Kidney (tissue), 14 donors: ENCODE measurements around the gene AHSA1. TPM values are rescaled to one million over a fixed set of nuclear protein-coding genes. Genes with fewer than 3 reads are reported as not detected.

Source experiments
- DNase-seq, 5 donors: peaks; one replicate each; pipeline ENCODE4 v3.0.0-alpha.2; 2013 to 2020
- FAIRE-seq: peaks from 2 replicates; lab custom pipeline; 2012; peaks lifted over from hg19 to GRCh38; lab: Jason Lieb, UNC
- H3K27ac ChIP-seq, 2 donors: one replicate each; pipeline ENCODE4 v1.7.0; 2013; ENCODE audit warnings: low read depth in 2 of 2, low read length in 2 of 2, inconsistent platforms in 1 of 2
- H3K27me3 ChIP-seq: one replicate; pipeline ENCODE4 v1.7.1; 2013; ENCODE audit warnings: low read length, inconsistent platforms; ENCODE audit not compliant: control insufficient read depth, insufficient read depth
- H3K36me3 ChIP-seq, 3 donors: one replicate each; pipeline versions ENCODE4 v1.7.0 to v1.7.1; 2013; ENCODE audit warnings: low read length in 3 of 3, control low read depth in 1 of 3, inconsistent platforms in 1 of 3; ENCODE audit not compliant: insufficient read depth in 3 of 3, control insufficient read depth in 2 of 3
- H3K4me1 ChIP-seq, 3 donors: one replicate each; pipeline versions ENCODE4 v1.7.0 to v1.7.1; 2013; ENCODE audit warnings: low read length in 3 of 3, inconsistent platforms in 1 of 3, low read depth in 1 of 3; ENCODE audit not compliant: control insufficient read depth in 2 of 3, insufficient read depth in 2 of 3
- H3K4me3 ChIP-seq, 3 donors: one replicate each; pipeline versions ENCODE4 v1.7.0 to v1.8.1; 2013; ENCODE audit warnings: low read length in 3 of 3, control low read depth in 1 of 3, inconsistent platforms in 1 of 3
- H3K9ac ChIP-seq, 3 donors: one replicate each; pipeline versions ENCODE4 v1.7.0 to v1.7.1; 2013; ENCODE audit warnings: low read length in 3 of 3, control low read depth in 1 of 3, inconsistent platforms in 1 of 3
- H3K9me3 ChIP-seq, 3 donors: one replicate each; pipeline versions ENCODE4 v1.7.0 to v1.7.1; 2013; ENCODE audit warnings: low read length in 3 of 3, control low read depth in 1 of 3, inconsistent platforms in 1 of 3; ENCODE audit not compliant: control insufficient read depth in 2 of 3, insufficient read depth in 1 of 3
- intact Hi-C: fragments of 100-400 bp; cut with DNase I; formaldehyde crosslinking; loops from one replicate; pipeline ENCODE4 v1.11.1; 2022
- polyA plus RNA-seq: library from polyadenylated mRNA; stranded (reverse); fragments of 350-450 nt; fragmentation: Illumina TruSeq; extraction: RNeasy Lipid Tissue Mini Kit (QIAGEN cat#74804); gene quantifications from one replicate; pipeline ENCODE4 v1.2.3, GENCODE V29; 2014; ENCODE audit warnings: low read depth, low replicate concordance; ENCODE audit not compliant: insufficient read depth
- total RNA-seq: library from RNA; stranded (reverse); fragmentation: NEBNext Ultra II Directional; extraction: Animal tissue kit (Norgen Biotek cat#: 25700); gene quantifications from one replicate; pipeline ENCODE4 v1.2.1, GENCODE V29; 2021
- TF ChIP-seq, protein P1 (sequence below): IDR thresholded peaks from 3 replicates; pipeline ENCODE4 v1.5.1; 2012; ENCODE audit warnings: mild to moderate bottlenecking, moderate library complexity, borderline replicate concordance; ENCODE audit not compliant: insufficient read depth; ENCODE audit errors: extremely low read depth
- donor health status: control.
- donor health status: control.
- donor health status: control.
- donor health status: control.
- donor health status: control.
- donor health status: DM: yes; HTN: yes; CAD: no.
- donor health status: Normal renal cell carcinoma (clear cell type).

Gene AHSA1
- total and polyA plus RNA-seq, 2 donors from 2014 or later = 92.0 to 149 TPM

DNA sequence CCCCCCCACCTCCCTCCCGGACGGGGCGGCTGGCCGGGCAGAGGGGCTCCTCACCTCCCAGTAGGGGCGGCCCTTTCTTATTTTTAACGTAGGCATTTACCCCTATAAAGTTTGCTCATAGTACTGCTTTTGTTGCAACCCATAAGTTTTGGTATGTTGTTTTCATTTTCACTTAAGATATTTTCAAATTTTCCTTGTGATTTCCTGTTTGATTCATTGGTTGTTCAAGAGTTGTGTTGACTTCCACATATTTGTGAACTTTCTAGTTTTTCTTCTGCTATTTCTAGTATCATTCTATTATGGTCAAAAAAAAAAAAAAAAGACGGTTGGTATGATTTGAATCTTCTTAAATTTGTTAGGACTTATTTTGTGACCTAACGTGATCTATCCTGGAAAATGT is 41.1 kb upstream of the AHSA1 start:
- TF ChIP-seq, protein P1, sequence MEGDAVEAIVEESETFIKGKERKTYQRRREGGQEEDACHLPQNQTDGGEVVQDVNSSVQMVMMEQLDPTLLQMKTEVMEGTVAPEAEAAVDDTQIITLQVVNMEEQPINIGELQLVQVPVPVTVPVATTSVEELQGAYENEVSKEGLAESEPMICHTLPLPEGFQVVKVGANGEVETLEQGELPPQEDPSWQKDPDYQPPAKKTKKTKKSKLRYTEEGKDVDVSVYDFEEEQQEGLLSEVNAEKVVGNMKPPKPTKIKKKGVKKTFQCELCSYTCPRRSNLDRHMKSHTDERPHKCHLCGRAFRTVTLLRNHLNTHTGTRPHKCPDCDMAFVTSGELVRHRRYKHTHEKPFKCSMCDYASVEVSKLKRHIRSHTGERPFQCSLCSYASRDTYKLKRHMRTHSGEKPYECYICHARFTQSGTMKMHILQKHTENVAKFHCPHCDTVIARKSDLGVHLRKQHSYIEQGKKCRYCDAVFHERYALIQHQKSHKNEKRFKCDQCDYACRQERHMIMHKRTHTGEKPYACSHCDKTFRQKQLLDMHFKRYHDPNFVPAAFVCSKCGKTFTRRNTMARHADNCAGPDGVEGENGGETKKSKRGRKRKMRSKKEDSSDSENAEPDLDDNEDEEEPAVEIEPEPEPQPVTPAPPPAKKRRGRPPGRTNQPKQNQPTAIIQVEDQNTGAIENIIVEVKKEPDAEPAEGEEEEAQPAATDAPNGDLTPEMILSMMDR = no peak
- no peak overlapping the region for H3K27ac ChIP-seq
- no peaks in the 10 kb centered on the region for H3K4me1 ChIP-seq
- no peak overlapping the region for H3K9ac ChIP-seq
- no peak overlapping the region for H3K4me3 ChIP-seq
- FAIRE-seq (no peak), DNase-seq (no peak)
- no peaks in the 10 kb centered on the region for H3K27me3 ChIP-seq
- H3K36me3 ChIP-seq = peaks cover 0 to 2% (median 0%) of the 10 kb centered on the region in 3 donors
- intact Hi-C loops = no loop called here
- peaks cover 0 to 12% (median 0%) of the 10 kb centered on the region in 3 donors for H3K9me3 ChIP-seq

DNA sequence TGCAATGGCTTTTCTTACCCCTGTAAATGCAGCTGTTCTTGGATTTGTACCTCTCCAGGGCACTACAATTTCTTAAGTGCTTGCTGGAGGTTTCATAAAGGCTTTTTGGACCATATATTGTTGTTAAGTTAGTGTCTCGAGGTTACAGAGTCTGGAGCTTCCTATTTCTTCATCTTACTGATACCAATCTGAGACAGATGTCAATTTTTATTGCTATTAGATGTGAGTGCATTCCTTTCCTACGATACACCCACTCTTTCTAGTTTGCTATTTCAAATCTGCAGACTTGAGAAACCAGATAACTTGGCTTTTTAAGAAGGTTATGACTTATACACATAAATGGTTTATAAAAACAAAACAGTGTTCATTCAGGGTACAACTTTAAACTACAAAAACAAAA is 36.7 kb upstream of the AHSA1 start:
- Histone ChIP-seq H3K4me3 (no peak overlapping the region), H3K36me3 (peaks cover 6 to 25% (median 17%) of the 10 kb centered on the region in 3 donors), H3K27ac (no peak overlapping the region), H3K9me3 (peaks cover 0 to 12% (median 0%) of the 10 kb centered on the region in 3 donors), H3K27me3 (no peaks in the 10 kb centered on the region), H3K9ac (no peak overlapping the region), H3K4me1 (no peaks in the 10 kb centered on the region)
- intact Hi-C loops = no loop called here
- FAIRE-seq = no peak
- DNase-seq = no peak
- TF ChIP-seq, protein P1 = no peak

DNA sequence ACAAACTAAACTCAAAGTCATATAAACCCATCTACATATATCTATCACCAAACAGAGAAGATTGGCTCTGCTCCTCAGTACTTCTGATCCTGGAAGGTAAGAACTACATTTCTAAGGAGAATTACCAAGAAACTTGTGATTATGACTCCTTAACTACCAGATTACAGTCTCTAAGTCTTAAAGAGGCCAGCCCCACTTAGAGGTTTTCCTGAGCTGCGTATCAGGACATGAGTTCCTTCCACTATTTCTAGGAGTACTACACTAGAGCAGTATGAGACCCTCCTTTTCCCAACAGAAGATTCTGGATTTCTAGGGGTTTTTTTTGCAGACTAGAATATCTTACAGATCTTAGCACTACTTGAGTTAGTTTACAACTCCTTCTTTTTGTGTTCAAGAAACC is 34.5 kb upstream of the AHSA1 start, which contains the start of gene NOXRED1:
Gene NOXRED1 (minus strand): TSS at position 101 of the 400 bp plus-strand sequence. CDS start 634 bp downstream, outside the sequence.
- TF ChIP-seq, protein P1 = no peak
- DNase-seq (no peak), FAIRE-seq (no peak)
- Histone ChIP-seq H3K36me3 (peaks cover 6 to 46% (median 37%) of the 10 kb centered on the region in 3 donors), H3K27me3 (no peaks in the 10 kb centered on the region), H3K9ac (no peak within 1 kb of the TSS), H3K4me3 (no peak within 1 kb of the TSS), H3K4me1 (no peaks in the 10 kb centered on the region), H3K9me3 (peaks cover 0 to 12% (median 0%) of the 10 kb centered on the region in 3 donors), H3K27ac (no peak within 1 kb of the TSS)
- intact Hi-C loops = no loop called here

DNA sequence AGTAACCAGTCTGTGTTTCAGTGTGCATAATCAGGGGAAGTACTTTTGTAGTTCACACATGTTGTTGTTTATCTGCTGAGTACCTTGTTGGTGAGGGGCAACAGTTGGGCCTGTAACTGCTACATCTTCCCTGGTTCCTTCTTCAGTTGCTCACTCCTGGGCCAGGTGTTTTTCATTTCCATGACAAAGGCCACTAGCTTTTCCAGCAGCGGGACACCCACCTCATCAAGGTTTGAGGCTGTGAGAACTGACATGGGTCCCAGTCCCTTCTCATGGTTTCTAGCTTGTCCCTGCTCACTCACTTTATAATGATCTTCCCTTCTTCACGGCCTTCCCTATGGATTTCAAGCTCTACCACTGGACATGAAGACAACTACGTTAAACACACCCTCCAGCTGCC is 33.0 kb upstream of the AHSA1 start:
- peaks cover 0 to 2% (median 0%) of the 10 kb centered on the region in 3 donors for H3K9me3 ChIP-seq
- no peak overlapping the region for H3K4me3 ChIP-seq
- H3K27me3 ChIP-seq = no peaks in the 10 kb centered on the region
- H3K27ac ChIP-seq = no peak overlapping the region
- FAIRE-seq (no peak), DNase-seq (no peak)
- no peaks in the 10 kb centered on the region for H3K4me1 ChIP-seq
- intact Hi-C loops = no loop called here
- peaks cover 9 to 61% (median 49%) of the 10 kb centered on the region in 3 donors for H3K36me3 ChIP-seq
- TF ChIP-seq, protein P1 = no peak
- H3K9ac ChIP-seq = no peak overlapping the region
